ENCODE results near the gene NR1D2. TPM values are rescaled to one million over a fixed set of nuclear protein-coding genes. Genes with fewer than 3 reads are reported as not detected.

Gene NR1D2
- total RNA-seq, 1 experiment from 2014 or later: 8.7 TPM

DNA sequence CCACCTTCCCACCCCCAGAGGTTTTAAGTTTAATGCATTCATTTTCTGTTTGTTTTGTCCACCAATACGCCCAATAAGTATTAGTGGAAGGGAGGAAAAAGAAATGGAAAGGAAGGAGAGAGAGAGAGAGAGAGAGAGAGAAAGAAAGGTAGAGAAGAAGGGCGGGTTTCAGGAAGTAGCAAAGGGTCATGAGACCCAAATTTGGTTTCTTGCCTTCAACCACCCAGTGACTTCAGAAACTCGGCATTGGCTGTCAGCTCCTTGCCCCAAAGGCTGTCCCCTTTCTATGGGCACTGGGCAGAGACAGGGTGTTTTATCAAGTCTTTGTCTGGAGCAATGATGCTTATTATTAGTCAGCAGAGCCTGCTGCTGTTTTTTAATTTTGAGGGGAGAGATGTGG, 13.5 kb upstream of the NR1D2 start:
- POLR2A ChIA-PET (ENCODE audit: low non-redundant PET): no interaction called here

DNA sequence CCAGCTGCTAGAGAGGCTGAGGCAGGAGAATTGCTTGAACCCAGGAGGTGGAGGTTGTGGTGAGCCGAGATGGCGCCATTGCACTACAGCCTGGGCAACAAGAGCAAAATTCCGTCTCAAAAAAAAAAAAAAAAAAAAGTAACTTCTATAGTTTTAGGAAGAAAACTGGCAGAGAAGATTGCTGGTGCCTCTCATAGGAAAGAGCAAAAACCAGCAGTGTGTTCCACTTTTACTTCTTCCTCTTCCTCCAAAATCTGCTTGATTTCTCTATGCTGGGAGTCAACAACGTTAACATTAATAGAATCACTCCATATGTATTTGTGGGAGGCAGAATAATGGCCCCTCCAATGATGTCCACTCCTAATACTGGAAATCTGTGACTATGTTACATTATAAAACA, 12.5 kb upstream of the NR1D2 start:
- Histone ChIP-seq H3K36me3 (ENCODE audit: insufficient read depth, low read length, poor library complexity, severe bottlenecking) (no peaks in the 10 kb centered on the region), H3K9me3 (ENCODE audit: low read depth, low read length, poor library complexity, severe bottlenecking) (no peaks in the 10 kb centered on the region), H3K27me3 (replicated peaks; ENCODE audit: insufficient read depth, low read depth, low read length, poor library complexity) (no peaks in the 10 kb centered on the region), H3K27ac (ENCODE audit: low read depth, low read length, poor library complexity, severe bottlenecking) (no peak overlapping the region), H3K4me1 (ENCODE audit: insufficient read depth, low read length, poor library complexity, severe bottlenecking) (no peaks in the 10 kb centered on the region), H3K4me3 (ENCODE audit: low read depth, low read length, poor library complexity, severe bottlenecking) (no peak overlapping the region)
- no TSS peak for BruUV-seq (replicated peaks)
- CTCF ChIA-PET: no interaction called here
- intact Hi-C loops (cut with micrococcal nuclease; ENCODE audit: unreplicated experiment): no loop called here
- DNase-seq (ENCODE audit: low spot score): no peak
- POLR2A ChIA-PET (ENCODE audit: low non-redundant PET): no interaction called here
- TF ChIP-seq, protein P1, sequence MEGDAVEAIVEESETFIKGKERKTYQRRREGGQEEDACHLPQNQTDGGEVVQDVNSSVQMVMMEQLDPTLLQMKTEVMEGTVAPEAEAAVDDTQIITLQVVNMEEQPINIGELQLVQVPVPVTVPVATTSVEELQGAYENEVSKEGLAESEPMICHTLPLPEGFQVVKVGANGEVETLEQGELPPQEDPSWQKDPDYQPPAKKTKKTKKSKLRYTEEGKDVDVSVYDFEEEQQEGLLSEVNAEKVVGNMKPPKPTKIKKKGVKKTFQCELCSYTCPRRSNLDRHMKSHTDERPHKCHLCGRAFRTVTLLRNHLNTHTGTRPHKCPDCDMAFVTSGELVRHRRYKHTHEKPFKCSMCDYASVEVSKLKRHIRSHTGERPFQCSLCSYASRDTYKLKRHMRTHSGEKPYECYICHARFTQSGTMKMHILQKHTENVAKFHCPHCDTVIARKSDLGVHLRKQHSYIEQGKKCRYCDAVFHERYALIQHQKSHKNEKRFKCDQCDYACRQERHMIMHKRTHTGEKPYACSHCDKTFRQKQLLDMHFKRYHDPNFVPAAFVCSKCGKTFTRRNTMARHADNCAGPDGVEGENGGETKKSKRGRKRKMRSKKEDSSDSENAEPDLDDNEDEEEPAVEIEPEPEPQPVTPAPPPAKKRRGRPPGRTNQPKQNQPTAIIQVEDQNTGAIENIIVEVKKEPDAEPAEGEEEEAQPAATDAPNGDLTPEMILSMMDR (conservative IDR thresholded peaks at IDR 0.05; ENCODE audit: low read depth, low read length): no peak
- no peak for TF ChIP-seq EZH2 (IDR thresholded peaks at IDR 0.05; ENCODE audit: borderline replicate concordance, low read depth, low read length, poor library complexity, severe bottlenecking)

More for the DNA sequence above, 13.5 kb upstream of the NR1D2 start:
- BruUV-seq (replicated peaks): no TSS peak
- Histone ChIP-seq H3K27ac (ENCODE audit: low read depth, low read length, poor library complexity, severe bottlenecking) (no peak overlapping the region), H3K9me3 (ENCODE audit: low read depth, low read length, poor library complexity, severe bottlenecking) (no peaks in the 10 kb centered on the region), H3K4me3 (ENCODE audit: low read depth, low read length, poor library complexity, severe bottlenecking) (no peak overlapping the region), H3K36me3 (ENCODE audit: insufficient read depth, low read length, poor library complexity, severe bottlenecking) (no peaks in the 10 kb centered on the region), H3K27me3 (replicated peaks; ENCODE audit: insufficient read depth, low read depth, low read length, poor library complexity) (no peaks in the 10 kb centered on the region), H3K4me1 (ENCODE audit: insufficient read depth, low read length, poor library complexity, severe bottlenecking) (no peaks in the 10 kb centered on the region)
- no peak for DNase-seq (ENCODE audit: low spot score)
- CTCF ChIA-PET: no interaction called here
- TF ChIP-seq, protein P1 (conservative IDR thresholded peaks at IDR 0.05; ENCODE audit: low read depth, low read length): no peak
- TF ChIP-seq EZH2 (IDR thresholded peaks at IDR 0.05; ENCODE audit: borderline replicate concordance, low read depth, low read length, poor library complexity, severe bottlenecking): no peak
- intact Hi-C loops (cut with micrococcal nuclease; ENCODE audit: unreplicated experiment): no loop called here

DNA sequence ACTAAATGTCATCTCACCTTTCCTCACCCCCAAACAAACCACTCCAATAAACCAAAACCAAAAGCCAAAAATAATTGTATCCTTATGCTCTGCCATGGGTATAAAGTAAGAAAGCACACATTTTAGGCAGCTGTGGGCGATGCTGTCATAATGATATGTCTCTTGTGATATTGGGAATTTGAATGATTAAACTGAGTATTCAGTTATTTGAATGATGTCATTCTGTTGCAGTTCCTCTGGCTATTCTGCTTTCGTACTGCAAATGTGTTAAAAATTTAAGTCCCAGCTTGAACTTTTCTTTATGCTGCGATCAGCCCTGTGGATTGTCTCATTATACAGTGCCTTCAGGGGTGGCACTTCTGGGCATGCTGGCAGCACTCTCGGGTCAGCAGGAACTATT, 10.8 kb upstream of the NR1D2 start:
- Histone ChIP-seq H3K27me3 (replicated peaks; ENCODE audit: insufficient read depth, low read depth, low read length, poor library complexity) (no peaks in the 10 kb centered on the region), H3K36me3 (ENCODE audit: insufficient read depth, low read length, poor library complexity, severe bottlenecking) (no peaks in the 10 kb centered on the region), H3K4me1 (ENCODE audit: insufficient read depth, low read length, poor library complexity, severe bottlenecking) (no peaks in the 10 kb centered on the region), H3K4me3 (ENCODE audit: low read depth, low read length, poor library complexity, severe bottlenecking) (no peak overlapping the region), H3K27ac (ENCODE audit: low read depth, low read length, poor library complexity, severe bottlenecking) (no peak overlapping the region), H3K9me3 (ENCODE audit: low read depth, low read length, poor library complexity, severe bottlenecking) (no peaks in the 10 kb centered on the region)
- ChIA-PET CTCF (no interaction called here), POLR2A (ENCODE audit: low non-redundant PET) (no interaction called here)
- TF ChIP-seq EZH2 (IDR thresholded peaks at IDR 0.05; ENCODE audit: borderline replicate concordance, low read depth, low read length, poor library complexity, severe bottlenecking): no peak
- TF ChIP-seq, protein P1 (conservative IDR thresholded peaks at IDR 0.05; ENCODE audit: low read depth, low read length): no peak
- BruUV-seq (replicated peaks): no TSS peak
- intact Hi-C loops (cut with micrococcal nuclease; ENCODE audit: unreplicated experiment): no loop called here
- no peak for DNase-seq (ENCODE audit: low spot score)

All from A673 (cell line).